Measurements from ENCODE around the gene LYPD6. TPM values are rescaled to one million over a fixed set of nuclear protein-coding genes. Genes with fewer than 3 reads are reported as not detected.

LYPD6 gene
- total RNA-seq, 2 donors from 2014 or later: 5.2 to 8.4 TPM

DNA sequence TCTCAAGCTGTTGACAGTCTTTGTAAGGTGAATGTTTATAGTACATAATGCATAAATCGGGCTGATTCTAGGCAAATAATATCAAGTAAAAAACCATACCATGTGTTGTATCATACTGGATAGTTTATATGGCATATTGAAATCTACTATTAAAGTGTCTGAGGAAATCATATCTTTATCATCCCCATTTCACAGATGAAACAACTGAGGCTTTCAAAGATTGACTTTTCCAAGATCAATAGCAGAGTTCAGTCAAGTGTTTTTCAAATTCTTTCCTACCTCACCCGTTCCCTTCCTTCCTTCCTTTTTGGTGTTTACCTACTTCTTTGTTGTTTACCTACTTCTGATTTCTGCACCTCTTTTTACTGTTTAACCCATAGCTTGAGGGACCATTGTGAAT, 2.0 kb downstream of the LYPD6 start:
- H3K4me1 ChIP-seq: no peaks in the 10 kb centered on the region
- no peaks in the 10 kb centered on the region for H3K27me3 ChIP-seq
- H3K4me3 ChIP-seq: no peak overlapping the region
- no peak overlapping the region for H3K27ac ChIP-seq
- no peaks in the 10 kb centered on the region for H3K36me3 ChIP-seq
- no peaks in the 10 kb centered on the region for H3K9me3 ChIP-seq
- no peak overlapping the region for H3K9ac ChIP-seq (ENCODE audit: low read depth in 2 of 2, low read length in 2 of 2)
- DNase-seq: no peak
- TF ChIP-seq, protein P1, sequence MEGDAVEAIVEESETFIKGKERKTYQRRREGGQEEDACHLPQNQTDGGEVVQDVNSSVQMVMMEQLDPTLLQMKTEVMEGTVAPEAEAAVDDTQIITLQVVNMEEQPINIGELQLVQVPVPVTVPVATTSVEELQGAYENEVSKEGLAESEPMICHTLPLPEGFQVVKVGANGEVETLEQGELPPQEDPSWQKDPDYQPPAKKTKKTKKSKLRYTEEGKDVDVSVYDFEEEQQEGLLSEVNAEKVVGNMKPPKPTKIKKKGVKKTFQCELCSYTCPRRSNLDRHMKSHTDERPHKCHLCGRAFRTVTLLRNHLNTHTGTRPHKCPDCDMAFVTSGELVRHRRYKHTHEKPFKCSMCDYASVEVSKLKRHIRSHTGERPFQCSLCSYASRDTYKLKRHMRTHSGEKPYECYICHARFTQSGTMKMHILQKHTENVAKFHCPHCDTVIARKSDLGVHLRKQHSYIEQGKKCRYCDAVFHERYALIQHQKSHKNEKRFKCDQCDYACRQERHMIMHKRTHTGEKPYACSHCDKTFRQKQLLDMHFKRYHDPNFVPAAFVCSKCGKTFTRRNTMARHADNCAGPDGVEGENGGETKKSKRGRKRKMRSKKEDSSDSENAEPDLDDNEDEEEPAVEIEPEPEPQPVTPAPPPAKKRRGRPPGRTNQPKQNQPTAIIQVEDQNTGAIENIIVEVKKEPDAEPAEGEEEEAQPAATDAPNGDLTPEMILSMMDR (IDR thresholded peaks at IDR 0.05): no peak
- intact Hi-C loops (cut with DNase I): loop anchor here (5.0 kb wide), 1 partner anchor 235 kb away; no protein-coding TSS in a partner anchor

DNA sequence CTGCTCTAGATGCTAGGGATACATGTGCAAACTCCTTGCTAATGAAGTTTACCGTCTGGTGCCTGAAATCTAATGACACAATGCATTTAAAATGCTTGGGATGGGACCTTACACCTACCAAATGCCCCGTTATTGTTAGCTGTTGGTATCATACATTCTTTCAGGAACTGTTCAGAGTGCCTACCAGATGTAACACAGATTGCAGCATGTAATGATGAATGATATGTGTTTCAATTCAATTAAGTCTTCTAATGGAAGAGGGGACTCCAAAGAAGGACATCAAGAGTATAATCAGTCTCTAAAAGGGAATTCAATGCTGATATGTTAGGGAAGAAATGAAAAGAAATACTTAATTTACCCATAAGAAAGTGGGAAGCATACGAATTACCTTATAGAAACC, 3.2 kb downstream of the LYPD6 start:
- TF ChIP-seq, protein P1 (IDR thresholded peaks at IDR 0.05): no peak
- intact Hi-C loops (cut with DNase I): loop anchor here (5.0 kb wide), 1 partner anchor 234 kb away; no protein-coding TSS in a partner anchor
- no peak overlapping the region for H3K27ac ChIP-seq
- no peak for DNase-seq
- H3K27me3 ChIP-seq: no peaks in the 10 kb centered on the region
- no peaks in the 10 kb centered on the region for H3K36me3 ChIP-seq
- H3K9ac ChIP-seq (ENCODE audit: low read depth in 2 of 2, low read length in 2 of 2): no peak overlapping the region
- H3K9me3 ChIP-seq: no peaks in the 10 kb centered on the region
- H3K4me1 ChIP-seq: no peaks in the 10 kb centered on the region
- H3K4me3 ChIP-seq: no peak overlapping the region

DNA sequence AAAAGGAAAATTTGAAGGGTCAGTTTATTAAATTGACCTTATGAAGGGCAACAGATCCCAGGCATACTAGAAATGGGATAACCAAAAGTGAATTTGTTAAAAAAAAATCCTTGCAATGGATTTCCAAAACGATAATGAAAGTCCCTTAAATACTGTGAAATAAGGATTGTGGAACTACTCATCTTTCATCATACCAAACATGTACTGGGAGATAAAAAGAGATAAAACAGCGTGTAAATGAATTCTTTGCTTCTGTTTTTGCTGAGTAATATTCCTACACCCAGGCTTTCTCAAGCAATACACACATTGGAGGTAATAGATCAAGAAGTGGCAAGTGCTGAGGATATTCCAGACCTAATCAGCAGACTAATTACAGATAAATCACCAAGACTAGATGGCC, 3.8 kb downstream of the LYPD6 start:
- Histone ChIP-seq H3K9me3 (no peaks in the 10 kb centered on the region), H3K4me1 (no peaks in the 10 kb centered on the region), H3K4me3 (no peak overlapping the region), H3K9ac (ENCODE audit: low read depth in 2 of 2, low read length in 2 of 2) (no peak overlapping the region), H3K27me3 (no peaks in the 10 kb centered on the region), H3K36me3 (no peaks in the 10 kb centered on the region), H3K27ac (no peak overlapping the region)
- DNase-seq: no peak
- TF ChIP-seq, protein P1 (IDR thresholded peaks at IDR 0.05): no peak
- intact Hi-C loops (cut with DNase I): loop anchor here (5.0 kb wide), 1 partner anchor 233 kb away; no protein-coding TSS in a partner anchor

DNA sequence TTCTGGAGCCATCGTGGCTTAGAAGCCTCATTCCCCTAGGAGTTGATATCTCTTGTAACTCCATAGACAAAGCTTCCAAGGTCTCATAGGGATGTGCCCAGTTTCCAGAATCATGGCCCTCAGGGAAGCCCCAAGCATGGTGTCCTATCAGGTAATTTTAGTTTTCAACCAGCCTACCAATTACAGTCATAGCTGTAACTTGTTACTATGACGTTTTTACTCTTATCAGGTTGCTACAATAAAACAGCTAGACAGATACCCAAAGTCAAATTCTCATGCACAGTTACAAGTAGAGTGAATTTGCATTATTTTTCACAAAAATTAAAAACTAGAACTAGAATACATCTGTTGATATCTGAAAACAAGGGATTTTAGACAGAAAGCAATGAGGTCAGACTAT, 8.9 kb downstream of the LYPD6 start:
- Histone ChIP-seq H3K9ac (ENCODE audit: low read depth in 2 of 2, low read length in 2 of 2) (no peak overlapping the region), H3K27ac (no peak overlapping the region), H3K4me3 (no peak overlapping the region), H3K9me3 (no peaks in the 10 kb centered on the region), H3K4me1 (no peaks in the 10 kb centered on the region), H3K27me3 (no peaks in the 10 kb centered on the region), H3K36me3 (no peaks in the 10 kb centered on the region)
- intact Hi-C loops (cut with DNase I): no loop called here
- TF ChIP-seq, protein P1 (IDR thresholded peaks at IDR 0.05): no peak
- no peak for DNase-seq

DNA sequence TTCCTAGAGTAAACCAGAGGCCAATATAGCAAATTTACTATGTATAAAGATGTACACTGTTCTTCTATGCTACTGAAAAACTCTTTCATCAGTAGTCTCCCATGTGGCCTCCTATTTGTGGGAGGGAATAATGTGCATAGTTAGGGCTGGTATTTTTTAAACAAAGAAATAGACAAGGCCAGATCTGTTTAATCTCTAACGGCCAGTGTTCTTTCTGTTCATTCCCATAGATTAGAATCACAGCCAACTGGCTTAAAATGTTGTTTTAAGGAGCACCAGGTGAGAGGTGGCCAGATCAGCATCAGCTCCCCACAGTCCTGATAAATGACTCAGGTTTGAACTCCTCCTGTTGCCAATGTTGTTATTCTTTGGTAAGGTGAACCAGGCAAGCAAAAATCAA, 12.1 kb downstream of the LYPD6 start:
- intact Hi-C loops (cut with DNase I): no loop called here
- H3K9ac ChIP-seq (ENCODE audit: low read depth in 2 of 2, low read length in 2 of 2): no peak overlapping the region
- TF ChIP-seq, protein P1 (IDR thresholded peaks at IDR 0.05): no peak
- no peaks in the 10 kb centered on the region for H3K9me3 ChIP-seq
- no peaks in the 10 kb centered on the region for H3K27me3 ChIP-seq
- no peak overlapping the region for H3K4me3 ChIP-seq
- H3K27ac ChIP-seq: no peak overlapping the region
- H3K36me3 ChIP-seq: no peaks in the 10 kb centered on the region
- no peaks in the 10 kb centered on the region for H3K4me1 ChIP-seq
- DNase-seq: no peak

All from colonic mucosa (tissue), 4 donors.